SK-N-SH (cell line): ENCODE measurements around the gene SMIM14. TPM values are rescaled to one million over a fixed set of nuclear protein-coding genes. Genes with fewer than 3 reads are reported as not detected.

Experiments used
- CTCF ChIA-PET: fragments of 300-600, 350-600 bp; formaldehyde crosslinking; extraction: SDS; loops from one replicate; lab custom pipeline; 2021; lab: Yijun Ruan, JAX
- POLR2A ChIA-PET: fragments of 350-600 bp; sonication (Branson Sonifier 250); formaldehyde crosslinking; extraction: SDS; loops from one replicate; lab custom pipeline; 2020; ENCODE audit warnings: antibody characterized with exemption, inconsistent platforms; lab: Yijun Ruan, JAX
- DNase-seq: peaks from one replicate; pipeline ENCODE4 v3.0.0; 2012
- H2AFZ ChIP-seq: fragments of 200-600 bp; sonication (generic); 2 replicates; pipeline ENCODE4 v1.8.1; 2016; ENCODE audit warnings: antibody characterized with exemption, mild to moderate bottlenecking, low read depth
- H3F3A ChIP-seq: fragments of 200-600 bp; sonication (generic); replicated peaks from 2 replicates; pipeline ENCODE3; 2016; ENCODE audit warnings: antibody characterized with exemption, mild to moderate bottlenecking; ENCODE audit not compliant: insufficient read depth
- H3K27ac ChIP-seq, 2 experiments: fragments of 200-500 bp in 1 of 2; fragments of 200-600 bp in 1 of 2; sonication (Bioruptor generic) in 1 of 2; sonication (generic), shearing (Covaris generic) in 1 of 2; 2 replicates each; pipeline versions ENCODE4 v1.5.1 to v1.6.1; 2014 to 2016; ENCODE audit warnings: low read depth in 2 of 2, inconsistent platforms in 1 of 2, low read length in 1 of 2, mild to moderate bottlenecking in 1 of 2, mixed read lengths in 1 of 2
- H3K27me3 ChIP-seq: fragments of 200-600 bp; sonication (generic), shearing (Covaris generic); 2 replicates; pipeline ENCODE4 v1.6.1; 2016; ENCODE audit warnings: mixed run types; ENCODE audit not compliant: insufficient read depth
- H3K36me3 ChIP-seq, 2 experiments: fragments of 200-500 bp in 1 of 2; fragments of 200-600 bp in 1 of 2; sonication (Bioruptor generic) in 1 of 2; sonication (generic) in 1 of 2; replicated peaks in 1 of 2; 2 replicates each; pipeline versions ENCODE3 to v1.5.1; 2014 to 2016; ENCODE audit warnings: low read length in 1 of 2, mild to moderate bottlenecking in 1 of 2; ENCODE audit not compliant: insufficient read depth in 2 of 2, control insufficient read depth in 1 of 2
- H3K4me1 ChIP-seq, 2 experiments: fragments of 200-500 bp in 1 of 2; fragments of 200-600 bp in 1 of 2; sonication (Bioruptor generic) in 1 of 2; sonication (generic), shearing (Covaris generic) in 1 of 2; 2 replicates each; pipeline versions ENCODE4 v1.5.1 to v1.6.1; 2014 to 2016; ENCODE audit warnings: low read depth in 1 of 2, low read length in 1 of 2, mixed run types in 1 of 2; ENCODE audit not compliant: insufficient read depth in 2 of 2, control insufficient read depth in 1 of 2
- H3K4me2 ChIP-seq: fragments of 200-600 bp; sonication (generic), shearing (Covaris generic); 2 replicates; pipeline ENCODE4 v1.6.1; 2017; ENCODE audit warnings: mixed run types
- H3K4me3 ChIP-seq, 2 experiments: fragments of 200-500 bp in 1 of 2; fragments of 200-600 bp in 1 of 2; sonication (Bioruptor generic) in 1 of 2; sonication (generic), shearing (Covaris generic) in 1 of 2; 2 replicates each; pipeline versions ENCODE4 v1.5.1 to v1.8.1; 2014 to 2016; ENCODE audit warnings: low read depth in 2 of 2, inconsistent platforms in 1 of 2, low read length in 1 of 2, mild to moderate bottlenecking in 1 of 2, mixed read lengths in 1 of 2, moderate library complexity in 1 of 2
- H3K79me2 ChIP-seq: fragments of 200-600 bp; sonication (generic); 2 replicates; pipeline ENCODE4 v1.8.1; 2017; ENCODE audit warnings: mild to moderate bottlenecking; ENCODE audit not compliant: insufficient read depth
- H3K9ac ChIP-seq: fragments of 200-600 bp; sonication (generic); 2 replicates; pipeline ENCODE4 v1.6.1; 2017; ENCODE audit warnings: mixed run types
- H3K9me2 ChIP-seq: fragments of 200-600 bp; sonication (generic); 2 replicates; pipeline ENCODE4 v1.6.1; 2017; ENCODE audit warnings: mixed run types
- H3K9me3 ChIP-seq: fragments of 200-600 bp; sonication (generic); 2 replicates; pipeline ENCODE4 v1.6.1; 2017; ENCODE audit warnings: mixed run types, mild to moderate bottlenecking, moderate library complexity
- H4K20me1 ChIP-seq: fragments of 200-600 bp; sonication (generic); 2 replicates; pipeline ENCODE4 v1.6.1; 2017; ENCODE audit warnings: mild to moderate bottlenecking, mixed run types; ENCODE audit not compliant: insufficient read depth
- ELF1 ChIP-seq: IDR thresholded peaks from 2 replicates; pipeline ENCODE4 v1.4.0; 2012
- EP300 ChIP-seq, 2 experiments: IDR thresholded peaks; 2 replicates each; pipeline versions ENCODE4 v1.4.0 to v1.6.1; 2012; ENCODE audit warnings: borderline replicate concordance in 1 of 2, low read depth in 1 of 2, low read length in 1 of 2
- EZH2phosphoT487 ChIP-seq: fragments of 200-600 bp; sonication (generic); IDR thresholded peaks from 2 replicates; pipeline ENCODE4 v1.6.1; 2017; ENCODE audit warnings: low read depth, mixed run types, mild to moderate bottlenecking, antibody characterized with exemption, moderate library complexity, borderline replicate concordance
- FOSL2 ChIP-seq: IDR thresholded peaks from 2 replicates; pipeline ENCODE4 v1.4.0; 2012; ENCODE audit warnings: low read depth, mild to moderate bottlenecking, moderate library complexity, borderline replicate concordance
- FOXM1 ChIP-seq: IDR thresholded peaks from 2 replicates; pipeline ENCODE4 v1.4.0; 2012; ENCODE audit warnings: low read depth, mild to moderate bottlenecking
- GATA2 ChIP-seq: sonication (generic); formaldehyde crosslinking; IDR thresholded peaks from 2 replicates; pipeline ENCODE4 v1.5.0; 2020; ENCODE audit warnings: mild to moderate bottlenecking, missing genetic modification reagents
- JUND ChIP-seq: IDR thresholded peaks from 2 replicates; pipeline ENCODE4 v1.4.0; 2012
- MAX ChIP-seq: IDR thresholded peaks from 2 replicates; pipeline ENCODE4 v1.4.0; 2012; ENCODE audit warnings: low read depth
- MEF2A ChIP-seq: IDR thresholded peaks from 2 replicates; pipeline ENCODE4 v1.4.0; 2012; ENCODE audit warnings: low read depth, borderline replicate concordance
- MXI1 ChIP-seq: IDR thresholded peaks from 2 replicates; pipeline ENCODE4 v1.6.1; 2012; ENCODE audit warnings: mild to moderate bottlenecking, low read depth, low read length, improper control_type of control experiment
- NFIC ChIP-seq: IDR thresholded peaks from 2 replicates; pipeline ENCODE4 v1.4.0; 2012; ENCODE audit warnings: borderline replicate concordance
- NRF1 ChIP-seq: IDR thresholded peaks from 2 replicates; pipeline ENCODE4 v1.6.1; 2012; ENCODE audit warnings: low read depth, mild to moderate bottlenecking, low read length
- RCOR1 ChIP-seq: fragments of 150-350 bp; IDR thresholded peaks from 2 replicates; pipeline ENCODE4 v1.6.1; 2017; ENCODE audit warnings: antibody characterized with exemption, low read length
- REST ChIP-seq: IDR thresholded peaks from 2 replicates; pipeline ENCODE4 v1.6.1; 2012; ENCODE audit warnings: mild to moderate bottlenecking, low read depth, low read length, moderate library complexity
- RFX5 ChIP-seq: IDR thresholded peaks from 2 replicates; pipeline ENCODE4 v1.6.1; 2012; ENCODE audit warnings: mild to moderate bottlenecking, improper control_type of control experiment, low read length
- SMC3 ChIP-seq: IDR thresholded peaks from 2 replicates; pipeline ENCODE4 v1.6.1; 2012; ENCODE audit warnings: low read depth, low read length, improper control_type of control experiment
- USF2 ChIP-seq: fragments of 150-350 bp; IDR thresholded peaks from 2 replicates; pipeline ENCODE4 v1.6.1; 2017; ENCODE audit warnings: antibody characterized with exemption, low read length, low read depth, borderline replicate concordance
- WGBS: methylation state at CpG from one replicate; pipeline ENCODE4 v1.1.6; 2017; ENCODE audit warnings: low lambda C conversion rate; 5-methylcytosine and 5-hydroxymethylcytosine counted together
- polyA plus RNA-seq, 3 experiments: library from polyadenylated mRNA; depleted of rRNA; stranded (reverse); fragments of >200 nt; gene quantifications; 2 replicates each; pipeline ENCODE4 v1.2.3, GENCODE V29; 2012

The SMIM14 gene
- polyA plus RNA-seq, 1 of the 3 experiments (the other 2 are of a cell fraction): 12.6 TPM

- Histone ChIP-seq H3K4me2 (no peak overlapping the region), H3K4me3 (no peak overlapping the region), H4K20me1 (no peaks in the 10 kb centered on the region), H3K27ac (no peak overlapping the region), H3K9ac (no peak overlapping the region), H3K4me1 (no peaks in the 10 kb centered on the region), H3K27me3 (no peaks in the 10 kb centered on the region), H3F3A (peaks cover 27% of the 10 kb centered on the region), H3K79me2 (peaks cover 36% of the 10 kb centered on the region), H3K9me3 (no peaks in the 10 kb centered on the region), H3K9me2 (no peaks in the 10 kb centered on the region), H3K36me3 (peaks cover 0 to 12% of the 10 kb centered on the region in 2 experiments), H2AFZ (no peak overlapping the region)
- ChIA-PET CTCF (no interaction called here), POLR2A (no interaction called here)
- TF ChIP-seq RCOR1 (no peak), USF2 (no peak), MEF2A (no peak)
- WGBS: 99% methylated on average over 2 of the region's 2 CpGs
- DNase-seq: no peak
Measured at GRCh38 chr4:39627413-39627812, 11.3 kb downstream of the SMIM14 start.

GRCh38 chr4:39626913-39627312 lies 11.8 kb downstream of the SMIM14 start:
- ChIA-PET POLR2A (no interaction called here), CTCF (interaction anchor here (1.5 kb wide), 1 partner anchor 12 kb away, joined by 7 read pairs; the partner anchor contains the start of gene SMIM14)
- Histone ChIP-seq H3K9ac (no peak overlapping the region), H3K27ac (no peak overlapping the region), H3K9me2 (no peaks in the 10 kb centered on the region), H2AFZ (no peak overlapping the region), H3F3A (peaks cover 32% of the 10 kb centered on the region), H3K79me2 (peaks cover 36% of the 10 kb centered on the region), H3K27me3 (no peaks in the 10 kb centered on the region), H3K9me3 (no peaks in the 10 kb centered on the region), H3K36me3 (peaks cover 0 to 12% of the 10 kb centered on the region in 2 experiments), H4K20me1 (no peaks in the 10 kb centered on the region), H3K4me3 (no peak overlapping the region), H3K4me1 (0 out of 4 replicates have a peak, but pooled peaks cover 0 to 3% of the 10 kb centered on the region in 2 experiments), H3K4me2 (no peak overlapping the region)
- 100% methylated on average over 1 of the region's 1 CpG for WGBS
- no peak for DNase-seq
- TF ChIP-seq SMC3 (no peak), NRF1 (no peak), USF2 (no peak), ELF1 (no peak), GATA2 (CRISPR knock-in tag) (no peak), EP300 (IDR thresholded peaks at IDR 0.05; ENCODE audit: borderline replicate concordance in 1 of 2, low read depth in 1 of 2, low read length in 1 of 2) (no peak), REST (no peak), RFX5 (no peak), MAX (no peak), JUND (no peak), NFIC (no peak), FOSL2 (no peak), FOXM1 (no peak), EZH2phosphoT487 (no peak), MXI1 (no peak)
